ENCODE data around the gene ASB2. TPM values are rescaled to one million over a fixed set of nuclear protein-coding genes. Genes with fewer than 3 reads are reported as not detected.
A peak's percentile ranks its signal among the peaks of the same experiment; 100 is the strongest.

Gene ASB2
- total and polyA plus RNA-seq, 2 of the 13 experiments (the other 11 are each of a cell fraction or from before 2014, with no cell fraction given): 0.82 to 4.1 TPM

DNA sequence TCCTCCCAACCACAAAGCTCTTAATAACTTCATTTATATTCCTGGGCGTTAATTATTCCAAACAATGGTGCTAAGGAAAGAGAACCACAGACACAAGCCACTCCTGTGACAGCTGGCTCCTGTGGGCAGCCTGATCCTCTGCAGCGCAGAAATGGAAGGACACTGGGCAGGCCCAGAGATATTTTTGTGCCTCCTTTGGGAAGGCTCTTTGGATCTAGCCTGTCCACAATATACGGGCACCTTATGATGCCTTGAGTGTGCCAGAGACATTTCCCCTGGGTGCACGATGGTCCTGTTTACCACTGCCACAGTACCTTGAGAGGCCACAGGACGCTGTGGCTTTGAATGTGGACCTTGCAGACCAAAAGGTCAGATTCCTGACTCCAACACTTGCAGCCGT, 2.1 kb downstream of the ASB2 start:
- ChIA-PET POLR2A (interaction anchor here (0.8 to 1.2 kb wide), 4 partner anchors 14 to 32 kb away, joined by 3 to 6 read pairs (median 4); no protein-coding TSS in a partner anchor), CTCF (ENCODE audit: low intra/inter-chr PET ratio, low total read pairs) (no interaction called here)
- Histone ChIP-seq H3K9ac (ENCODE audit: insufficient read depth, low read depth, low read length) (no peak overlapping the region), H3K9me3 (ENCODE audit: low read length) (no peaks in the 10 kb centered on the region), H3K79me2 (ENCODE audit: insufficient read depth, low read length) (no peaks in the 10 kb centered on the region), H2AFZ (ENCODE audit: low read length) (no peak overlapping the region), H3K4me2 (ENCODE audit: low read depth, low read length) (peak overlapping the region; percentile 39), H3K27me3 (ENCODE audit: control insufficient read depth in 1 of 2, insufficient read depth in 2 of 2, low read length in 2 of 2) (peaks cover 12 to 64% of the 10 kb centered on the region in 2 experiments), H3K4me1 (ENCODE audit: insufficient read depth, low read length) (peaks cover 49% of the 10 kb centered on the region), H4K20me1 (ENCODE audit: insufficient read depth, low read length) (no peaks in the 10 kb centered on the region), H3K27ac (ENCODE audit: extremely low read length, insufficient read depth, low read length) (no peak overlapping the region), H3K36me3 (replicated peaks in 1 of 2; ENCODE audit: control insufficient read depth in 1 of 2, insufficient read depth in 2 of 2, low read length in 2 of 2) (no peaks in the 10 kb centered on the region; a peak in 1 of 5 replicates), H3K4me3 (replicated peaks in 1 of 3; ENCODE audit: insufficient read depth in 1 of 3, low read depth in 2 of 3, low read length in 3 of 3) (no peak overlapping the region)
- TF ChIP-seq GATA4 (IDR thresholded peaks at IDR 0.05; ENCODE audit: borderline replicate concordance, low read depth) (no peak), ZSCAN12 (CRISPR knock-in tag; IDR thresholded peaks at IDR 0.05) (no peak), ZNF496 (CRISPR knock-in tag; IDR thresholded peaks at IDR 0.05; ENCODE audit: insufficient replicate concordance) (no peak), ZBTB1 (CRISPR knock-in tag; IDR thresholded peaks at IDR 0.05; ENCODE audit: borderline replicate concordance) (no peak), ZKSCAN5 (CRISPR knock-in tag; IDR thresholded peaks at IDR 0.05) (no peak), MXD3 (CRISPR knock-in tag; IDR thresholded peaks at IDR 0.05) (no peak), FOXO1 (CRISPR knock-in tag; IDR thresholded peaks at IDR 0.05) (0 out of 2 replicates have a peak, but pooled peaks have one; percentile 28), SOX6 (IDR thresholded peaks at IDR 0.05) (no peak), SOX6 (CRISPR knock-in tag; IDR thresholded peaks at IDR 0.05) (0 out of 2 replicates have a peak, but pooled peaks have one; percentile 21), RFXAP (CRISPR knock-in tag; IDR thresholded peaks at IDR 0.05; ENCODE audit: borderline replicate concordance) (no peak), DMTF1 (CRISPR knock-in tag; IDR thresholded peaks at IDR 0.05) (no peak), NR2F6 (IDR thresholded peaks at IDR 0.05) (0 out of 2 replicates have a peak, but pooled peaks have one; percentile 11), NR2F6 (CRISPR knock-in tag; IDR thresholded peaks at IDR 0.05) (peak; percentile 67), TSC22D2 (CRISPR knock-in tag; IDR thresholded peaks at IDR 0.05; ENCODE audit: borderline replicate concordance) (no peak), KAT2B (IDR thresholded peaks at IDR 0.05; ENCODE audit: borderline replicate concordance, low read depth, low read length) (no peak), RARA (CRISPR knock-in tag; IDR thresholded peaks at IDR 0.05) (0 out of 2 replicates have a peak, but pooled peaks have one; percentile 23)
- no peak for FAIRE-seq
- WGBS (ENCODE audit: low lambda C conversion rate): 19% methylated on average over 5 of the region's 6 CpGs
- no TSS peak for BruUV-seq (replicated peaks)
- in situ Hi-C loops (cut with HindIII; ENCODE audit: extremely low pct_ligation_motif_present, low pct_unique_long_range_greater_than_20kb) (loop anchor here (5.0 kb wide), 1 partner anchor 37 kb away; no protein-coding TSS in a partner anchor), intact Hi-C loops (cut with micrococcal nuclease; ENCODE audit: unreplicated experiment) (no loop called here)
- DNase-seq (ENCODE audit: low spot score): no peak
- peak; percentile 28 for ATAC-seq
